ENCODE data around the gene SIPA1L3.

SIPA1L3 gene

DNA sequence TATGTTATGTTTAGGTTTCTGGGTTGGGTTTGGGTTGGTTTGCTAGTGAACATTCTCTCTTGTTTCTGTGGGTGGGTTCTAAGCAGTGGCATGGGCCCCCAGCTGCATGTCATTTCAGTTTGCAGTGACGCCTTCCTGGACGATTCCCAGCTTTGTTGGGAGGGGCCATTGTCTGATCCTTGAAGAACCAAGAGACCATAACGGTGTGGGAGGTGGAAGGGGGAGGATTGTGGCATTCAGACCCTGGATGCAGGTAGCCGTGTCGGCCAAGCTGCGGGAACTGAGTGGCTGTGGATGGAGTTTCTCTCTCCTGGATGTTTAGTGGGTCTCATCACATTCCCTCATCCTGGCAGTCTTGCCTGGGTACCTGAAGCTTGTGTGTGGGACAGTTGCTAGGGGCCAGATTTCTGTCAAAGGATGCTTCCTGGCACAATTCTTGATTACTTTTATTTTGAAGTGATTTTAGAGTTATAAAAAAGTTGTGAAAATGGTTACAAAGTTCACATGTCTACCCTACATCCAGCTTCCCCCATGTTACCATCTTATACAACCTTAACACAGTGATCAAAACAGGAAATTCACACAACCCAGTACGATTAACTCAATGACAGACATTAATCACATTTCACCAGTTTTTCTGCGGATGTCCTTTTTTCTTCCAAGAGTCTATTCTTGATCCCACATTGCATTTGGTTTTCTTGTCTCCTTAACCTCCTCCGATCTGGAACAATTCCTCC is 123.8 kb downstream of the SIPA1L3 start:
- H3K4ac ChIP-seq (ENCODE audit: low read length), result no peak overlapping the region
- no peak overlapping the region for H4K91ac ChIP-seq (ENCODE audit: low read depth, low read length, poor library complexity)
- H2BK15ac ChIP-seq (ENCODE audit: low read length), result no peak overlapping the region
- no peak overlapping the region for H3K18ac ChIP-seq (ENCODE audit: low read length)
- no peak overlapping the region for H2BK120ac ChIP-seq (ENCODE audit: low read depth, low read length)
- no peak overlapping the region for H3K27ac ChIP-seq (replicated peaks; ENCODE audit: low read length)
- no peak overlapping the region for H2BK12ac ChIP-seq (ENCODE audit: low read length)
- H3K36me3 ChIP-seq (replicated peaks in 1 of 2; ENCODE audit: control insufficient read depth in 2 of 2, insufficient read depth in 2 of 2, low read length in 2 of 2), result peaks cover 0 to 15% of the 10 kb centered on the region in 2 donors
- no peaks in the 10 kb centered on the region for H3K27me3 ChIP-seq (ENCODE audit: control insufficient read depth in 3 of 3, insufficient read depth in 3 of 3, low read depth in 1 of 3, low read length in 3 of 3)
- no peak overlapping the region for H3K4me2 ChIP-seq (ENCODE audit: insufficient read depth, low read length, poor library complexity, severe bottlenecking)
- H2AFZ ChIP-seq (ENCODE audit: low read length), result no peak overlapping the region
- DNase-seq (ENCODE audit: low spot score), result no peak
- no peaks in the 10 kb centered on the region for H3K9me3 ChIP-seq (replicated peaks in 1 of 2; ENCODE audit: control insufficient read depth in 2 of 2, insufficient read depth in 1 of 2, low read depth in 1 of 2, low read length in 2 of 2)
- no peak overlapping the region for H3K4me3 ChIP-seq (ENCODE audit: low read length in 2 of 2)
- H3K9ac ChIP-seq (ENCODE audit: low read depth, low read length, poor library complexity), result no peak overlapping the region
- no peak overlapping the region for H3K14ac ChIP-seq (ENCODE audit: low read length)
- WGBS, 2 donors (ENCODE audit: extremely low coverage in 2 of 2, insufficient read length in 2 of 2, insufficient replicate concordance in 1 of 2), result no CpG with 5 or more reads among the region's 9 CpGs
- peaks cover 2% of the 10 kb centered on the region for H3K79me1 ChIP-seq (ENCODE audit: low read depth, low read length)
- H2BK5ac ChIP-seq (ENCODE audit: low read length), result no peak overlapping the region
- no peak overlapping the region for H3K23ac ChIP-seq (ENCODE audit: low read depth, low read length, poor library complexity)
- no peak overlapping the region for H2AK5ac ChIP-seq (ENCODE audit: low read depth, low read length)
- no peak overlapping the region for H4K8ac ChIP-seq (ENCODE audit: low read depth, low read length)
- H3K4me1 ChIP-seq (ENCODE audit: control insufficient read depth in 2 of 2, insufficient read depth in 1 of 2, low read depth in 1 of 2, low read length in 2 of 2), result peaks cover 0 to 4% of the 10 kb centered on the region in 2 donors

GRCh38 chr19:38031423-38031770 is 124.4 kb downstream of the SIPA1L3 start:
- Histone ChIP-seq H2AK5ac (ENCODE audit: low read depth, low read length) (no peak overlapping the region), H3K27me3 (ENCODE audit: control insufficient read depth in 3 of 3, insufficient read depth in 3 of 3, low read depth in 1 of 3, low read length in 3 of 3) (no peaks in the 10 kb centered on the region), H4K91ac (ENCODE audit: low read depth, low read length, poor library complexity) (no peak overlapping the region), H3K9me3 (replicated peaks in 1 of 2; ENCODE audit: control insufficient read depth in 2 of 2, insufficient read depth in 1 of 2, low read depth in 1 of 2, low read length in 2 of 2) (no peaks in the 10 kb centered on the region), H2BK12ac (ENCODE audit: low read length) (no peak overlapping the region), H2BK5ac (ENCODE audit: low read length) (no peak overlapping the region), H3K4me3 (ENCODE audit: low read length in 2 of 2) (no peak overlapping the region), H3K14ac (ENCODE audit: low read length) (no peak overlapping the region), H2AFZ (ENCODE audit: low read length) (no peak overlapping the region), H2BK15ac (ENCODE audit: low read length) (no peak overlapping the region), H3K18ac (ENCODE audit: low read length) (no peak overlapping the region), H3K27ac (replicated peaks; ENCODE audit: low read length) (no peak overlapping the region), H3K9ac (ENCODE audit: low read depth, low read length, poor library complexity) (no peak overlapping the region), H4K8ac (ENCODE audit: low read depth, low read length) (no peak overlapping the region), H3K36me3 (replicated peaks in 1 of 2; ENCODE audit: control insufficient read depth in 2 of 2, insufficient read depth in 2 of 2, low read length in 2 of 2) (peaks cover 0 to 15% of the 10 kb centered on the region in 2 donors), H3K4me1 (ENCODE audit: control insufficient read depth in 2 of 2, insufficient read depth in 1 of 2, low read depth in 1 of 2, low read length in 2 of 2) (peaks cover under 1 to 9% of the 10 kb centered on the region in 2 donors), H3K4ac (ENCODE audit: low read length) (no peak overlapping the region), H2BK120ac (ENCODE audit: low read depth, low read length) (no peak overlapping the region), H3K79me1 (ENCODE audit: low read depth, low read length) (peaks cover 2% of the 10 kb centered on the region), H3K23ac (ENCODE audit: low read depth, low read length, poor library complexity) (no peak overlapping the region), H3K4me2 (ENCODE audit: insufficient read depth, low read length, poor library complexity, severe bottlenecking) (no peak overlapping the region)
- no CpG with 5 or more reads among the region's 2 CpGs for WGBS, 2 donors (ENCODE audit: extremely low coverage in 2 of 2, insufficient read length in 2 of 2, insufficient replicate concordance in 1 of 2)
- no peak for DNase-seq (ENCODE audit: low spot score)

GRCh38 chr19:38032151-38032550 is 125.1 kb downstream of the SIPA1L3 start:
- Histone ChIP-seq H3K14ac (ENCODE audit: low read length) (no peak overlapping the region), H3K4me3 (ENCODE audit: low read length in 2 of 2) (no peak overlapping the region), H3K36me3 (replicated peaks in 1 of 2; ENCODE audit: control insufficient read depth in 2 of 2, insufficient read depth in 2 of 2, low read length in 2 of 2) (peaks cover 0 to 15% of the 10 kb centered on the region in 2 donors), H2BK5ac (ENCODE audit: low read length) (no peak overlapping the region), H3K4me2 (ENCODE audit: insufficient read depth, low read length, poor library complexity, severe bottlenecking) (no peak overlapping the region), H3K4me1 (ENCODE audit: control insufficient read depth in 2 of 2, insufficient read depth in 1 of 2, low read depth in 1 of 2, low read length in 2 of 2) (peaks cover 5 to 15% of the 10 kb centered on the region in 2 donors), H3K27ac (replicated peaks; ENCODE audit: low read length) (no peak overlapping the region), H2BK120ac (ENCODE audit: low read depth, low read length) (no peak overlapping the region), H4K8ac (ENCODE audit: low read depth, low read length) (no peak overlapping the region), H3K4ac (ENCODE audit: low read length) (no peak overlapping the region), H2AK5ac (ENCODE audit: low read depth, low read length) (no peak overlapping the region), H2BK15ac (ENCODE audit: low read length) (no peak overlapping the region), H3K9ac (ENCODE audit: low read depth, low read length, poor library complexity) (no peak overlapping the region), H3K23ac (ENCODE audit: low read depth, low read length, poor library complexity) (no peak overlapping the region), H3K79me1 (ENCODE audit: low read depth, low read length) (peaks cover 2% of the 10 kb centered on the region), H3K27me3 (ENCODE audit: control insufficient read depth in 3 of 3, insufficient read depth in 3 of 3, low read depth in 1 of 3, low read length in 3 of 3) (no peaks in the 10 kb centered on the region), H3K18ac (ENCODE audit: low read length) (no peak overlapping the region), H3K9me3 (replicated peaks in 1 of 2; ENCODE audit: control insufficient read depth in 2 of 2, insufficient read depth in 1 of 2, low read depth in 1 of 2, low read length in 2 of 2) (no peaks in the 10 kb centered on the region), H2AFZ (ENCODE audit: low read length) (no peak overlapping the region), H2BK12ac (ENCODE audit: low read length) (no peak overlapping the region), H4K91ac (ENCODE audit: low read depth, low read length, poor library complexity) (no peak overlapping the region)
- no CpG with 5 or more reads among the region's 4 CpGs for WGBS, 2 donors (ENCODE audit: extremely low coverage in 2 of 2, insufficient read length in 2 of 2, insufficient replicate concordance in 1 of 2)
- DNase-seq (ENCODE audit: low spot score), result no peak

DNA sequence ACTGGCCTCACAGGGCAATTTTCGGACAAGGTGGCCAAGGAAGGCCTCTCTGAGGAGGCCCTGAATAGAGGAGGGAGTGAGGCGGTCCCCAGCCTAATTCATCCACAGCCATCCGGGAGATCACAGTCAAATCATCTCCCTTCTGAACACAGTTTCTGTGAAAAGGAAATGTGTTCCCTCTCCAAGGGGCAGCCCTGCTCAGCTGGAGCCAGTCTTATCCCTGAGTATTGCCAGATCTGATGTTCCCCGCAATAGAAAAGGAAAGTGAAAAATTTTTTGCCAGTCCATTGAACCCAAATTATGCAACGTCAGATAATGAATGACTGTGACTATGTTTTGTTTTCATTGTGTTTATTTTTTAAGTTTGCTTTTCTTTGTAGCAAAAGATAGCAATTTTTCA is 125.9 kb downstream of the SIPA1L3 start:
- Histone ChIP-seq H3K27ac (replicated peaks; ENCODE audit: low read length) (no peak overlapping the region), H3K4me1 (ENCODE audit: control insufficient read depth in 2 of 2, insufficient read depth in 1 of 2, low read depth in 1 of 2, low read length in 2 of 2) (peaks cover 5 to 22% of the 10 kb centered on the region in 2 donors), H3K4me2 (ENCODE audit: insufficient read depth, low read length, poor library complexity, severe bottlenecking) (no peak overlapping the region), H3K4ac (ENCODE audit: low read length) (no peak overlapping the region), H2AFZ (ENCODE audit: low read length) (no peak overlapping the region), H2AK5ac (ENCODE audit: low read depth, low read length) (no peak overlapping the region), H4K8ac (ENCODE audit: low read depth, low read length) (no peak overlapping the region), H3K79me1 (ENCODE audit: low read depth, low read length) (peaks cover 2% of the 10 kb centered on the region), H3K23ac (ENCODE audit: low read depth, low read length, poor library complexity) (no peak overlapping the region), H2BK12ac (ENCODE audit: low read length) (no peak overlapping the region), H3K18ac (ENCODE audit: low read length) (no peak overlapping the region), H3K9ac (ENCODE audit: low read depth, low read length, poor library complexity) (no peak overlapping the region), H4K91ac (ENCODE audit: low read depth, low read length, poor library complexity) (no peak overlapping the region), H3K4me3 (ENCODE audit: low read length in 2 of 2) (no peak overlapping the region), H3K27me3 (ENCODE audit: control insufficient read depth in 3 of 3, insufficient read depth in 3 of 3, low read depth in 1 of 3, low read length in 3 of 3) (no peaks in the 10 kb centered on the region), H3K14ac (ENCODE audit: low read length) (no peak overlapping the region), H2BK15ac (ENCODE audit: low read length) (no peak overlapping the region), H2BK120ac (ENCODE audit: low read depth, low read length) (no peak overlapping the region), H3K9me3 (replicated peaks in 1 of 2; ENCODE audit: control insufficient read depth in 2 of 2, insufficient read depth in 1 of 2, low read depth in 1 of 2, low read length in 2 of 2) (no peaks in the 10 kb centered on the region), H3K36me3 (replicated peaks in 1 of 2; ENCODE audit: control insufficient read depth in 2 of 2, insufficient read depth in 2 of 2, low read length in 2 of 2) (peaks cover 0 to 15% of the 10 kb centered on the region in 2 donors), H2BK5ac (ENCODE audit: low read length) (no peak overlapping the region)
- DNase-seq (ENCODE audit: low spot score), result no peak
- no CpG with 5 or more reads among the region's 5 CpGs for WGBS, 2 donors (ENCODE audit: extremely low coverage in 2 of 2, insufficient read length in 2 of 2, insufficient replicate concordance in 1 of 2)

Measured in neuronal stem cell (in vitro differentiated cells).